ACHN (cell line): Measurements from ENCODE around the gene ANOS1.
"Not testable (repeated sequence)": the region's sequence is repeated elsewhere in the genome, so short reads cannot be mapped to it uniquely, and the experiment has no call there.

ENCODE experiments used
- DNase-seq: peaks from one replicate; pipeline ENCODE4 v3.0.0-alpha.2; 2015
- in situ Hi-C: cut with HindIII; loops from 2 replicates; pipeline ENCODE4 v1.10.0; 2017; ENCODE audit warnings: low sequenced_read_pairs, low pct_ligation_motif_present, low pct_unique_long_range_greater_than_20kb

ANOS1 gene

DNA sequence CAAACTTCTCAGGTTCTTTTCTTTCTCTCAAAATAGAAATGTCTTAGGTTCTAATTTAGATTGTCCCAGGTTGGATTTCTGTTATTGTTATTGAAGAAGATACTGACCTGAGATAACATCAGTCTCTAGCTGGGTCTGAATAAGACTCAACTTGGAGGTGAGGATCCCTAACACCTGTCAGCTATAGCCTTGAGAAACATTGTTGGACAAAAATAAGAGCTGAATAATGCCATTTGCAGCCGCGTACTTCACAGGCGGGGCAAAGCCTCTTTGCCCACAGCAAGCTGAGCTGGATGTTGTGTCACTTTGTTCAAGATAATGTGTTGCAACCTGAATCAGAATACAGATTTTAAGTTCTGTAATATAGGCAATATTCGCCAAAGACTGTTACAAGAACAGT is 231.7 kb downstream of the ANOS1 start:
- in situ Hi-C loops, result no loop called here
- DNase-seq, result no peak

- DNase-seq, result not testable (repeated sequence)
These were observed 236.9 kb downstream of the ANOS1 start for GRCh38 chrX:8495036-8495435.

GRCh38 chrX:8484360-8484949 is 247.5 kb downstream of the ANOS1 start:
- no peak for DNase-seq
- in situ Hi-C loops, result no loop called here

More at GRCh38 chrX:8495036-8495435, 236.9 kb downstream of the ANOS1 start:
- in situ Hi-C loops, result not testable (repeated sequence)
